ENCODE results near the gene TNFRSF18.
A peak's percentile ranks its signal among the peaks of the same experiment; 100 is the strongest.

Gene TNFRSF18

GRCh38 chr1:1231400-1232207, 25.2 kb upstream of the TNFRSF18 start, which contains the start of gene SDF4:
Gene SDF4, minus strand, starts transcription at chr1:1232001. Its CDS starts 3,229 bp downstream, at chr1:1228772.
- Histone ChIP-seq H4K8ac (ENCODE audit: low read length) (peak within 1 kb of the TSS; percentile 100), H2BK5ac (ENCODE audit: low read depth, low read length, poor library complexity, severe bottlenecking) (peak within 1 kb of the TSS; percentile 85)
- under 1% methylated on average over 69 of the region's 99 CpGs for WGBS

GRCh38 chr1:1230656-1231399, 24.4 kb upstream of the TNFRSF18 start:
- Histone ChIP-seq H3K23ac (ENCODE audit: low read length in 2 of 2) (no peak overlapping the region), H4K8ac (ENCODE audit: low read length) (no peak overlapping the region), H3K27me3 (ENCODE audit: control insufficient read depth in 1 of 2, insufficient read depth in 1 of 2, low read length in 2 of 2) (no peaks in the 10 kb centered on the region), H3K9ac (ENCODE audit: low read length) (peak overlapping the region; percentile 93), H2BK12ac (ENCODE audit: low read length in 2 of 2) (no peak overlapping the region), H3K14ac (ENCODE audit: low read length in 2 of 2) (no peak overlapping the region), H3K4me3 (ENCODE audit: insufficient read depth in 1 of 2, low read depth in 1 of 2, low read length in 2 of 2) (peak overlapping the region; percentile 94 to 95), H2BK5ac (ENCODE audit: low read depth, low read length, poor library complexity, severe bottlenecking) (no peak overlapping the region), H2BK15ac (ENCODE audit: low read depth, poor library complexity, severe bottlenecking) (no peak overlapping the region), H4K91ac (ENCODE audit: low read length) (no peak overlapping the region), H2AFZ (ENCODE audit: low read depth, low read length) (no peak overlapping the region), H3K4ac (ENCODE audit: low read depth in 1 of 2, low read length in 2 of 2) (peak overlapping the region in 1 of 2 experiments; percentile 93), H3K27ac (ENCODE audit: low read length, poor library complexity, severe bottlenecking) (peak overlapping the region; percentile 42), H3K4me1 (ENCODE audit: control insufficient read depth, insufficient read depth, low read depth, low read length) (peaks cover 28% of the 10 kb centered on the region), H3K36me3 (ENCODE audit: control insufficient read depth in 1 of 2, insufficient read depth in 2 of 2, low read depth in 1 of 2, low read length in 2 of 2) (peaks cover 34 to 72% of the 10 kb centered on the region in 2 experiments), H3K18ac (ENCODE audit: low read depth in 1 of 2, low read length in 2 of 2) (peak overlapping the region; percentile 88 to 95), H3K9me3 (ENCODE audit: control insufficient read depth, low read length) (peaks cover 3% of the 10 kb centered on the region), H2BK120ac (ENCODE audit: low read depth, low read length) (no peak overlapping the region), H3K4me2 (ENCODE audit: low read length, poor library complexity, severe bottlenecking) (peak overlapping the region; percentile 50), H2AK5ac (ENCODE audit: low read length, severe bottlenecking) (no peak overlapping the region), H3K79me1 (replicated peaks; ENCODE audit: low read length, poor library complexity, severe bottlenecking) (peaks cover 30% of the 10 kb centered on the region)
- 39% methylated on average over 23 of the region's 24 CpGs for WGBS
- DNase-seq: peak; percentile 87

More at GRCh38 chr1:1231400-1232207, 25.2 kb upstream of the TNFRSF18 start, which contains the start of gene SDF4:
- H3K27ac ChIP-seq (ENCODE audit: low read length, poor library complexity, severe bottlenecking): peak within 1 kb of the TSS; percentile 42
- peak within 1 kb of the TSS; percentile 12 to 83 for H2BK12ac ChIP-seq (ENCODE audit: low read length in 2 of 2)
- peak; percentile 96 for DNase-seq
- H2BK15ac ChIP-seq (ENCODE audit: low read depth, poor library complexity, severe bottlenecking): no peak within 1 kb of the TSS
- H3K18ac ChIP-seq (ENCODE audit: low read depth in 1 of 2, low read length in 2 of 2): peak within 1 kb of the TSS; percentile 95 to 96
- H2AK5ac ChIP-seq (ENCODE audit: low read length, severe bottlenecking): peak within 1 kb of the TSS; percentile 92
- H3K9me3 ChIP-seq (ENCODE audit: control insufficient read depth, low read length): peaks cover 3% of the 10 kb centered on the region
- peak within 1 kb of the TSS in 1 of 2 experiments; percentile 96 for H3K14ac ChIP-seq (ENCODE audit: low read length in 2 of 2)
- H2BK120ac ChIP-seq (ENCODE audit: low read depth, low read length): peak within 1 kb of the TSS; percentile 80
- H3K9ac ChIP-seq (ENCODE audit: low read length): peak within 1 kb of the TSS; percentile 93
- peak within 1 kb of the TSS; percentile 99 for H4K91ac ChIP-seq (ENCODE audit: low read length)
- H3K79me1 ChIP-seq (replicated peaks; ENCODE audit: low read length, poor library complexity, severe bottlenecking): peaks cover 27% of the 10 kb centered on the region
- peaks cover 31% of the 10 kb centered on the region for H3K4me1 ChIP-seq (ENCODE audit: control insufficient read depth, insufficient read depth, low read depth, low read length)
- peak within 1 kb of the TSS; percentile 96 to 98 for H3K4ac ChIP-seq (ENCODE audit: low read depth in 1 of 2, low read length in 2 of 2)
- peak within 1 kb of the TSS; percentile 60 for H3K4me2 ChIP-seq (ENCODE audit: low read length, poor library complexity, severe bottlenecking)
- peak within 1 kb of the TSS in 1 of 2 experiments; percentile 98 for H3K23ac ChIP-seq (ENCODE audit: low read length in 2 of 2)
- H3K36me3 ChIP-seq (ENCODE audit: control insufficient read depth in 1 of 2, insufficient read depth in 2 of 2, low read depth in 1 of 2, low read length in 2 of 2): peaks cover 26 to 70% of the 10 kb centered on the region in 2 experiments
- peak within 1 kb of the TSS; percentile 94 to 95 for H3K4me3 ChIP-seq (ENCODE audit: insufficient read depth in 1 of 2, low read depth in 1 of 2, low read length in 2 of 2)
- H3K27me3 ChIP-seq (ENCODE audit: control insufficient read depth in 1 of 2, insufficient read depth in 1 of 2, low read length in 2 of 2): peaks cover 0 to 1% of the 10 kb centered on the region in 2 experiments
- peak within 1 kb of the TSS; percentile 80 for H2AFZ ChIP-seq (ENCODE audit: low read depth, low read length)

GRCh38 chr1:1229770-1230169, 23.4 kb upstream of the TNFRSF18 start:
- H4K91ac ChIP-seq (ENCODE audit: low read length): no peak overlapping the region
- no peak overlapping the region for H3K4me2 ChIP-seq (ENCODE audit: low read length, poor library complexity, severe bottlenecking)
- H2BK12ac ChIP-seq (ENCODE audit: low read length in 2 of 2): no peak overlapping the region
- DNase-seq: no peak
- H4K8ac ChIP-seq (ENCODE audit: low read length): no peak overlapping the region
- no peak overlapping the region for H2BK15ac ChIP-seq (ENCODE audit: low read depth, poor library complexity, severe bottlenecking)
- H3K18ac ChIP-seq (ENCODE audit: low read depth in 1 of 2, low read length in 2 of 2): no peak overlapping the region
- H3K23ac ChIP-seq (ENCODE audit: low read length in 2 of 2): no peak overlapping the region
- no peak overlapping the region for H2AFZ ChIP-seq (ENCODE audit: low read depth, low read length)
- whole genome bisulfite sequencing: 98% methylated on average over 19 of the region's 19 CpGs
- H3K4me1 ChIP-seq (ENCODE audit: control insufficient read depth, insufficient read depth, low read depth, low read length): peaks cover 32% of the 10 kb centered on the region
- H3K27ac ChIP-seq (ENCODE audit: low read length, poor library complexity, severe bottlenecking): no peak overlapping the region
- no peak overlapping the region for H3K14ac ChIP-seq (ENCODE audit: low read length in 2 of 2)
- peak overlapping the region; percentile 93 for H3K9ac ChIP-seq (ENCODE audit: low read length)
- no peak overlapping the region for H2AK5ac ChIP-seq (ENCODE audit: low read length, severe bottlenecking)
- no peaks in the 10 kb centered on the region for H3K27me3 ChIP-seq (ENCODE audit: control insufficient read depth in 1 of 2, insufficient read depth in 1 of 2, low read length in 2 of 2)
- peak overlapping the region in 1 of 2 experiments; percentile 95 for H3K4me3 ChIP-seq (ENCODE audit: insufficient read depth in 1 of 2, low read depth in 1 of 2, low read length in 2 of 2)
- no peak overlapping the region for H2BK5ac ChIP-seq (ENCODE audit: low read depth, low read length, poor library complexity, severe bottlenecking)
- H2BK120ac ChIP-seq (ENCODE audit: low read depth, low read length): no peak overlapping the region
- no peak overlapping the region for H3K4ac ChIP-seq (ENCODE audit: low read depth in 1 of 2, low read length in 2 of 2)
- peaks cover 3% of the 10 kb centered on the region for H3K9me3 ChIP-seq (ENCODE audit: control insufficient read depth, low read length)
- H3K36me3 ChIP-seq (ENCODE audit: control insufficient read depth in 1 of 2, insufficient read depth in 2 of 2, low read depth in 1 of 2, low read length in 2 of 2): peaks cover 44 to 75% of the 10 kb centered on the region in 2 experiments
- peaks cover 38% of the 10 kb centered on the region for H3K79me1 ChIP-seq (replicated peaks; ENCODE audit: low read length, poor library complexity, severe bottlenecking)
